ENCODE measurements around the gene NME7.
"Not testable (repeated sequence)": the region's sequence is repeated elsewhere in the genome, so short reads cannot be mapped to it uniquely, and the experiment has no call there.

Gene NME7

DNA sequence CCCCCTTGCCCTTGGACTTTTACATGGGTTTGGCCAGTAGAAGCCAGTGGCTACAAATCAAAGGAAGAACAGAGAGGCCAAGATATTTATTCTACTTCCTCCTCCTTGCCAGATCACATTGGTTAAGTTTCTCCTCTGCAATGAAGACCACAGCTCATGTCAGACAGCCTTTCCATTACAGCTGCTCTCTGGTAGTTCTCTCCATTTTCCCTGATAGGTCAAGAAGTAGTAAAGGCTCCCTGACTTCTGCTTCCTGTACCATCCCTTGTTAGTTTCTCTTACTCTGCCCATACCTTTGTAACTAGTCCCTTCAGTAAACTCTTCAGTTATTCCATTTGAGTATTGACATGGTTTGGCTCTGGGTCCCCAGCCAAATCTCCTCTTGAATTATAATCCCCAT, 27.8 kb downstream of the NME7 start:
- DNase-seq: no peak

DNA sequence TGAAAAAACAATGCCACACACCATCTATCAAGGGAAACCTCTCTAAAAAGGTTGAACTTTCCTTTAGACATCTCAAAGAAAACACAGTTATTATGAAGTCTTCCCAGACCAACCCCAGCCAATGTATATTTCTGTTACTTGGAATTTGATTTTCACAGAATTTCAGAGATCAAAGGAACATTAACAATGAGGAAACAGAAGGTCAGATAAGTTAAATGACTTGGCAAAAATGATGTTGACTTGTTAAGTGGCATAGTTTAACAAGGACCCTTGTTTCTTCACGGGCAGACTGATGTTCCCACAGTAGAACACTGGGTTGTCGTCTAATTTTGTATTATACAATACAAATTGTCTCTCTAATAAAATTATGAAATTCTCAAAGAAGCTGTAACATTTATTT, 29.0 kb downstream of the NME7 start:
- no peak for DNase-seq

DNA sequence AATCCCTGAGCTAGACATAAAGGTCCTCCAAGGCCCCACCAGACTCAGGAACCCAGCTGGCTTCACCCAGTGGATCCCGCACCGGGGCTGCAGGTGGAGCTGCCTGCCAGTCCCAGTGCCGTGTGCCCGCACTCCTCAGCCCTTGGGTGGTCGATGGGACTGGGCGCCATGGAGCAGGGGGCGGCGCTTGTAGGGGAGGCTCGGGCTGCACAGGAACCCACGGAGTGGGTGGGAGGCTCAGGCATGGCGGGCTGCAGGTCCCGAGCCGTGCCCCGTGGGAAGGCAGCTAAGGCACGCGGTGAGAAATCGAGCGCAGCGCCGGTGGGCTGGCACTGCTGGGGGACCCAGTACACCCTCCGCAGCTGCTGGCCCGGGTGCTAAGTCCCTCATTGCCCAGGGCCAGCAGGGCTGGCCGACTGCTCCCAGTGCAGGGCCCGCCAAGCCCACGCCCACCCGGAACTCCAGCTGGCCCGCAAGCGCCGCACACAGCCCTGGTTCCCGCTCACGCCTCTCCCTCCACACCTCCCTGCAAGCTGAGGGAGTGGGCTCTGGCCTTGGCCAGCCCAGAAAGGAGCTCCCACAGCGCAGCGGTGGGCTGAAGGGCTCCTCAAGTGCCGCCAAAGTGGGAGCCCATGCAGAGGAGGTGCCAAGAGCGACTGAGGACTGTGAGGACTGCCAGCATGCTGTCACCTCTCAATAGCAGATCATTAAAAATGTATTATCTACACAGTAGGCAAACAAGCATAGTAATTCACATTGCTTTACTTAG, 30.5 kb downstream of the NME7 start:
- DNase-seq: not testable (repeated sequence)

DNA sequence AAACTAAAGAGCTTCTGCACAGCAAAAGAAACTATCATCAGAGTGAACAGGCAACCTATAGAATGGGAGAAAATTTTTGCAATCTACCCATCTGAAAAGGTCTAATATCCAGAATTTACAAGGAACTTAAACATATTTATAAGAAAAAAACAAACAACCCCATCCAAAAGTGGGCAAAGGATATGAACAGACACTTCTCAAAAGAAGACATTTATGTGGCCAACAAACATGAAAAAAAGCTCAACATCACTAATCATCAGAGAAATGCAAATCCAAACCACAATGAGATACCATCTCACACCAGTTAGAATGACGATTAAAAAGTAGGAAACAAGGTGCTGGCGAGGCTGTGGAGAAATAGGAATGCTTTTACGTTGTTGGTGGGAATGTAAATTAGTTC, 32.9 kb downstream of the NME7 start:
- not testable (repeated sequence) for DNase-seq

DNA sequence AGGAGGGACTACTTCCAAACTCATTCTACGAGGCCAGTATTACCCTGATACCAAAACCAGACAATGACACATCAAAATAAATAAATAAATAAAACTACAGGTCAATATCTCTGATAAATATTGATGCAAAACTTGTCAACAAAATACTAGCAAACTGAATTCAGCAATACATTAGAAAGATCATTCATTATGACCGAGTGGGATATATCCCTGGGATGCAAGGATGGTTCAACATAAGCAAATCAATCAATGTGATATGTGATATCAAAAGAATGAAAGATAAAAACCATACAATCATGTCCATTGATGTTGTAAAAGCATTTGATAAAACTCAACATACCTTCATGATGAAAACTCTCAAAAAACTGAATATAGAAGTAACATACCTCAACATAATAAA, 36.7 kb downstream of the NME7 start:
- no peak for DNase-seq

DNA sequence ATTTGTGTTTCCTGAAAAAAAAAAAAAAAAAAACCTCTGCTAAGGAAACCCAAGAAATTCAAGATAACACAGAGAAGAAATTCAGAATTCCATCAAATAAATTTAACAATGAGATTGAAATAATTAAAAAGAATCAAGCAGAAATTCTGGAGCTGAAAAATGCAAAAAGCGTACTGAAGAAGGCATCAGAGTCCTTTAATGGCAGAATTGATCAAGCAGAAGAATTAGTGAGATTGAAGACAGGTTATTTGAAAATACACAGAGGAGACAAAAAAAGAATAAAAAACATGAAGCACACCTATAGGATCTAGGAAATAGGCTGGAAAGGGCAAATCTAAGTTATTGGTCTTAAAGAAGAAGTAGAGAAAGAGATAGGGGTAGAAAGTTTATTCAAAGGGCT, 38.2 kb downstream of the NME7 start:
- DNase-seq: no peak

DNA sequence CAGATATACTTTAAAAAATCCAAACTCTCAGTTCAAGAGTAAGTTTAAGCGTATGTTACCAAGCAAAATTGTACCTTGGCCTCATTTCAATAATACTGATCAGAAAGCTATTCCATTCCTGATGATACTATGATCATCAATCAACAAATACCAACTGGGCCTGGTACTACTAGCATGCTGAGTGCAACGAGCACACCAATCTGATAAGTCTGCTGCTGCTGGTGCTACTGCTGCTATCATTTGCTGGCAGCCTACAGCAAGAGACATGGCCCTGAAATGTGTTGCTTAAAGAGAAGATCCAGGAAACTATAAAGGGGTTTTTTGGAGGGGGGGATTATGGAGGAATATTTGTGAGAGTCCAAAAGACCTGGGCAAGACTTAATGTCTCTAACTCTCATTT, 39.7 kb downstream of the NME7 start:
- DNase-seq: no peak

DNA sequence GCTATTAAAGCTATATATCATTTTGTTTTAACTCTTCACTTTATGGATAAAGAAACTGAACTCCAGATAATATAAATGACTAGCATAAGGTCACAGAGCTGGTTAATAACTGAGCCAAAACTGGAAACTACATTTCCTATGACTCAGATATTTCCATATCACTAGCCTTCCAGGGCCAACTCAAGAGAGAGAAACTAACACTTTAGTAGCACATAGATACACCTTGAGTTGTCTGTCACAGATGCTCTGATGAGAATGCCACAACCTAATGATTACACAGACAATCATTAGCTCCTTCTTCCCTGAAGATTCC, 40.7 kb downstream of the NME7 start:
- DNase-seq: no peak

DNA sequence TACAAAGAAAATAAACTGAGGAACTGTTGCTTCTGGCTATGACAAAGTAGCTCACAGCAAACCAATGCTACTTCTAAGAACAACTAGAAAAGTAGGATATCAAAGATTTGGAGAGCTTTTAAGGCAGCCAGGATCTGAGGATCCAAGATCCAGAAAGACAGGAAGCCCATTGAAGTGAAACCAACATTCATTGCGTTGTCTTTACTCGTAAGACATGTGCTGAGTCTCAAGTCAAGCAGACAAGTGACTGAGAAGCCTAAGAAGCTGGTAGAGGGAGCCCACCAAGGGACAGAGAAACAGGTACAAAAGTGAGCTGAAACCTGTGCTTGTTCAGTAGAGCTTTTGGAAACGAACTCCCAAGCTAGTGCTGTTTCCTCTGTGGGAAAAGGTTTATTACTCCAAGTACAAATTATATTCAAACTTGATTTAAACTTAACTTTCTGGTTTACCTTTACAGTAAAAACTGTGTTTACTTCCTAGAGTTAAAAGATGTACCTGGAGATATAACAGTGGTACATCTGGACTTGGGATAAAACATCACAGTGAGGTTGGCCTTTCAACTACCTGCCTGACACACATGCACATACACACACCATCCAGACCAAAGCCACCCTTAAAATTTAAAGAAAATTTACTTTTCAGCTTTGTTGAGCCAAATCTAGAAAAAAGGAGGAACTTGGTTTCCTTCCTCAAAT, 41.2 kb downstream of the NME7 start:
- no peak for DNase-seq

DNA sequence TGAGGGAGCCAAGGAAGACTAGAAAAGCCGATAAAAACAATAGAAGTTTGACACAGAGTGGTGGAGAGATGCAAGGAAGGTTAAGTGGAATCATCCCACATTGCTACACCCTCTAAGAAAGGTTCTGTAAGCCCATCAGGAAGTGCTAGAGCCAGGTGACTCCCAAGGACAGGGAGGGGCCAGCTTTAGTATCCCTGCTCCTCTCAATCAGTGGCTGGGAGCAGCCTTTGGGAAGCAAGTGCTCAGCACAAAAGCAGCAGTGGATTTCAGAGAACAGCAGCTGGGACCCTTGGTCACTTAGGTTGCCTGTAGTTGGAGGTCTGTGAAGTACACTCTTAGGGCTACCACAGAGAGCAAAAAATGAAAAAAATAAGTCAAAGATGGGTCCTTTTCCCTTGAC, 42.5 kb downstream of the NME7 start:
- DNase-seq: no peak

DNA sequence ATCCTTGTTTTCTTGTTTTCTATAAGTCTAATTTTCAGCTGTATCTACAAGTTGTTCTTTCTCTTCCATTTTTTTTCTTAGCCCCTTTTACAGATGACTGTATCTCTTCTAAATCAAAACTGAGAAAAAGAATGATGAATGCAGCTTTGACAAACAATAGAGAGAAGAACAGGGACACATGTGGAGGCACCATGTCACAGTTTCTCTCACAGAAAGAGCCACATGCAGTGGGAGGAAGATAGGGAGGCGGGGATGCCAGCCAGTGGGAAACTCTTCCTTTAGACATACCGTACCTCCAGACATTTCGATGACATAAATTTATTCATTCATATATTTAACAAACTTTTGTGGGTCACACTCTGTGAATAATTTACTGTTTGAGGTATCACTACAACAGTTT, 45.5 kb downstream of the NME7 start:
- DNase-seq: no peak

DNA sequence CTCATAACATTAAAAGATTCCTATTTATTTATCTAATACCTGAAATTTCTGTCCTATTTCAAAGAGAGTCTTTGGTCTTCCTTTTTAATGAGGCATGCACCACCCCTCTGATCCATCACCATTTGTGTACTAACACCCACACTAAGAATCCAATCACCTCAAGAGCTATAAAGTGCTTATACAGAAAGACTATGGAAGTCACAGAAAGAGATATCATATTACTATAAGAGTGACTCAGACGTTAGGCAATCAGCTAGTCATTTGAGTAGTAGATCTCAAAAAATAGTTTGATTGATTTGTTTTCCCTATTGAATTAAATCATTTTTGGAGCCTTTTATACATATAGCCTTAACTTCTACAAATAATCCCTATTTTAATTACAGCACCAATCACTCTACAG, 46.1 kb downstream of the NME7 start:
- DNase-seq: no peak

DNA sequence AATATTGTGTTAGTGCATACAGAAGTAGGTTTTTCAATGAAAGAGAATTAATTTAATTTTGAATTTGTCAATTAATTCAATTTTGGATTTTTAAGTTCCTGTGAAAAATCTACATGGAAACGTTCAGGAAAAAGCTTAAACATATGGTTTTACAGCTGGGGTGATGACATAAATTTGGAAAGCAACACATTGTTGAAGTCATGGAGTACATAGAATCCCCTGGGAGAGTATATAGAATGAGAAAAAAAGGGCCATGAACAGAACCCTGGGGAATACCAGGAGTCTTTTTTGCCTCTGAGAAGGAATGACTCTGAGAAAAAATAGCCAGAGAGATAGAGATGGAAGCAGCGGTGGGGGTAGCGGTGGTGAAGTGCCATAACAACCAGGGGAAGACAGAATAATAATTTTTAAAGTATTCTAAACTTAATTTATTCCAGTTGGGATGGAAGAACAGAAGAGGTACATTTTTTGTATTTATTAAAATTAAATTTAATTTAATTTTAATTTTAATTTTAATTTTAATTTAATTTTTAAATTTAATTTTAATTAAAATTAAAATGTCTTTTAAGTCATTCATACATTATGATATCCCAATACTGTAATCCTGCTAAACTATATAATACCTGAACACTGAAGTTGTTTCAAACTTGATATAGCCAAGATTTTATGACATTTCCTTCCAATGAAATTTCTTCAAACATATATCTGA, 48.9 kb downstream of the NME7 start:
- no peak for DNase-seq

DNA sequence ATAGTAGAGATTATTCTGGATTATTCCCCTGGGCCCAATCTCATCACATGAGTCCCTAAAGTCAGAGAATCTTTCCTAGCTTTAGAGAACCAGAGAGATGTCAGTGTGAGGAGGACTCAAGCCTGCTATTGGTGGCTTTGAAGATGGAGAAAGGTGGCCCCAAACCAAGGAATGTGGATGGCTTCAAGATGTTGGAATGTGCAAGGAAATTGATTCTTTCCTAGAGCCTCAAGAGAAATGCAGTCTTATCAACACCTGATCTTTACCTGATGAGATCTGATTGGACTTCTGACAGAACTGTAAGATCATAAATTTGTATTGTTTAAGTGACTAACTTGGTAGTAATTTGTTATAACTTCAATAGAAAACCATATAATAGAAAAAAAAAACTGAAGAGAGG, 51.0 kb downstream of the NME7 start:
- DNase-seq: no peak

DNA sequence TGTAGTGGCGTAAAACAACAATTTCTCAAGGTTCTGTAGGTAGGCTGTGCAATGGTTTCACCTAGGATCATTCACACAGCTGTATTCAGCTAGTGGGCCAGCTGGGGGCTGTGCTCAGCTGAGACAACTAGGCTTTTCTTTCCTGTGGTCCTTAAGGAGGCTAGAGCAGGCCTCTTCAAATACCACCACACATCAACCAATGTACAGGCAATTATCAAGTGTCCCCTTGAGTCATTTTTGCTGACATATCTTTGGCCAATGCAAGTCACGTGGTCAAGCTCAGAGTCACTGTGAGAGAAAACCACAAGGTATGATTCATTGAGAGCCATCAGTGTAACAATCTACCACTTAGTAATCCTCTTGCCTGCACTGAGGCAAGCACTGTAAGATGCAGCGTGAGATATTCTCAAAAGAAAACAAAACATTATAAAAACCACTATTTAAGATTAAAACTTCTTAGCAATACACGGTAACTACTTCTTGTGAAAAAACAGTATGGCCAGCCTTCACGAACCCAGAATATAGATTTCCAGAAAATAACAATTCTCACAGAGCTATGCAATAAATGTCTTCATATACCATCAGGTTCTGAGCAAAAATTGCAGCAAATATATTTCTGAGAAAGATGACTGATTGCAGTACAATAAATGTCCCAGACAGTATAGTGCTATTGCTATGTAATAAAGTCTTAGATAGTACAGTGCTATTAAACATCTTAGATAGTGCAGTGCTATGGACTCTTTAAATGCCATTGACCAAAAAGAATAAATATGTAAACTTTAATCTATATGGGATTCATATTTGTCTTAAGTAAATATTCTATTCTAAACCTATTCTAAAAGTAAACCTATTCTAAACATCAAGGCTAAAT, 55.3 kb downstream of the NME7 start:
- DNase-seq: no peak

DNA sequence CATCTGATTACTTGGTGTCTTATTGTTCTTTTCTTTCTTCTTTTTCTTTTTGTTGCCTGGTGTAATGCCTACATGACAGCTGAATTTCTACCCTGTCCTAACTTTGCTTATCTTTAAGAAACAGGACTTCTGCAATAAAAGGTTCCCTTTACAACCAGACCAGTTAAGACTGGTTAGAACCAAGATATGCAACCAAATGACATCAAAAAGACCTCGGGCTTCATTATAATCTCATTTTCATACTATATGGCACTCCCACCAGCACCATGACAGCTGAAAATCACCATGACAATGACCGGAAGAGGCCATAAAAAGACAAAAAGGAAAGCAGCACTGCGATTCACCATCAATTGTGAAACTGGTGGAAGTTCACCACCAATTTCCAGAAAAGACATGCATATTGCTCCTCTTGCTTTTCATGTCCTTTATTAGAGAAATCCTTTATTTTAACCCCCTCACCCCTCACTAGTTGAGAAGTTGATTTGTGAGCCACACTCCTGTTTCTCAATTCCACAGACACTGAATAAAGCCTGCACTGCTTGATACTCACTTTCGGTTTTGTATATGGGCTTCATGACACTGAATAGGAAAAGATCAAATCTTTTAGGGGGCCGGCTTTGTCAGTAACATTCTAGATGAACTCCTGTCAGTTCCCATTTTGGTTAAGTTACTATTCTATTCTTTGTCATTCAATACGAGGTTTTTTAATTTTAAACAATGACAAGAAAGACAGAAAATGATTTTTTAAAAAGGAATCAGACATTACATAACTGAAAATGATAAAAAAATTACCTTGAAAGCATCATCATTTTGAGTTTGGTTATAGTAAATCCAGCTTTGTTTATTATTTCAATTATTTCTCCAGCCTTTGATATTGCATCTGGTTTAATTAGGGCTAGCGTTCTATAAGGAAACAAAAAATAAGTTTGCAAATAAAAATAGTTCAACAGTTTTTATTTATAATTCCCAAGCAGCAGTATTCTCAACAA, 58.1 kb downstream of the NME7 start:
- DNase-seq: no peak

DNA sequence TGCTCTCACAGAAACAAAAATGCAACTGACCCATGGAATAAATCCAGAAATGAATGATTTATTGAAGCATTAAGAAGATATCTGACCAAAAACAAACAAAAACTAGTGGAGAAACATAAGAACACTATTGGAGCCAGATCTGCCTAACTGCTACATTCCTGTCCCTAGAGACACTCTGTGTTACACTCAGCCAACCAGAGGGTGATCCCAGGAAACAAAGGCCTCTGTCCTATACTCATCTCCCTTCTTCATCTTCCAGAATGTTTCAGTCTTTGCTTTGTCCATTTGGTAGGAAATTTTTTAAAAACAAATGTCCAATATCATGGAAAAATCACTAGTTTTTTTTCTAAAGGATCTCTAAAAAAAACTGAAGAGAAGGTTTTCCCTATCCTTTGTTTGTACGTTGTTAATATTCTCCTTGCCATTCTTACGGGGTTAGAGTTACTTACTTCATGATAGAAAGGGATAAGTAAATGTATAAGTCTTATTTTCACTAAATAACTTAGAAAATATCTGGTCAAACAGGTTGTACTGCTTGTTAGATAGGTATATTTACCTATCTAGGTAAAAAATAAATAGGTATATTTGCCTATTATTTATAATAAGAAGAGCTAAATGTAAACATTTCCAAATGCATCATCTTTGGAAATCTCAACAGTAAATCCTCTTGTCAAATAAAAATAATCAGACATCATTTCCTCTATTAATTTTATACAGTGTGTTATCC, 59.1 kb downstream of the NME7 start:
- no peak for DNase-seq

DNA sequence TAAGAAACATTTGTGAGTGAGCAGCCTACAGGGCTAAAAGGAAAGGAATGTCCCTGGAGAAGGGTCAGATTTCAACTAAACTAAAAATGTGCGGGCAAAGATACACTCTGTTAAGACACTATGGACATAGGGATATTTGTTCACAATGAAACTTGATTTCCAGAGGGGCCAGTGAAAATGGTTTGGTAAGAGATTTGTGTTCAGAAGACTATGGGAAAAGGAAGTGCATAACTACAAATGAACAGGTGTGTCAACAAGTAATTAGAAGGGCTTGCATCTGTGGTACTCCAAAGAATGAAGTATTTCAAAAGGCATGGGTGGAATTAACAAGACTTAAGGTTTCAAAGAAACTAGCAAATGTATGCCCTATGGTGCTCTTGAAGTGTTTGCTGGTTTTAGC, 60.4 kb downstream of the NME7 start:
- peak; percentile 17 for DNase-seq

DNA sequence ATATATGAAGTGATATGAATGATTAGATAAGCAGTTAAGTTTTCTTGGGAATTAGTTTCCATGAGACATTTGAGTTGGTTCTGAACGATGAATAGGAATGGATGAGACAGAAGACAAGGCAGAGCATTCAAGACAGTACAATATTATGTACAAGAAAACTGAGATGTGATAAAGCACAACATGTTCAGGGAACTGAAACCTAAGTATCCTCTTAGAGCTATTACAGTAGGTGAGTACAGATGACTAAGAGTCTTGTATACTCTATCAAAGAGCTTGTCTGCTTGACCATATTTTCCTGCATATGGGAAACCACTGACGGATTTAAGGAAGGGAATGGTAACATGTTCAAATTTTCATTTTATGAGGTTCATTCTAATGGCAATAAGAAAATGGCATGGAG, 61.6 kb downstream of the NME7 start:
- DNase-seq: no peak

DNA sequence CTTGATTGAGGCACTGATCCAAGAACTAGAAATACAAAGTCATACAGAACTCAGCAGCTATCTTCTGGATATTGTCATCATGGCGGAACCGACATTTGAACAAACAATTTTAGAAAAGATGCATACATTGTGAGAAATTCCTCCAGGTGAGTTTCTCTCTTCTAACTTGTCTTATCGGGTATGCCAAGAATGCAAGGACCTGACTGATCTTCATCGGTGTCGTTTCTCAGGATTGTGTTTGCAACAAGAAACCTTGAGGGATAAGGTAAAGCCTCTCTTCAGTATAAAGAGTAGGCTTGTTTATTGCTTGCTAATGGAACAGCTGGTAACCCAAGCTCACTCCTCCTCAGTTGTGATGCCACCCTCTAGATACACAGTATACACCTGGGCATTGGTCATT, 62.2 kb downstream of the NME7 start:
- DNase-seq: no peak

DNA sequence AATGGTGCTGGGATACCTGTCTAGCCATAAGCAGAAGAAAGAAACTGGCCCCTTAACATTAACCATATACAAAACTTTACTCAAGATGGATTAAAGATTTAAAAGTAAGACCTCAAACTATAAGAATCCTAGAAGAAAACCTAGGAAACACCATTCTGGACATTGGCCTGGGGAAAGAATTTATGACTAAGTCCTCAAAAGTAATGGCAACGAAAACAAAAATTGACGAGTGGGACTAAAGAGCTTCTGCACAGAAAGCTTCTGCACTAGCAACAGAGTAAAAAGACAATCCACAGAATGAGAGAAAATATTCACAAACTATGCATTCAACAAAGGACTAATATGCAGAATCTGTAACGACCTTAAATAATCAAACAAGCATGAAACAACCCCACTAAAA, 66.7 kb downstream of the NME7 start:
- DNase-seq: no peak
